HAP-1 (cell line): ENCODE results near the gene PCYT1B.
A peak's percentile ranks its signal among the peaks of the same experiment; 100 is the strongest.

Experiments
- DNase-seq, 2 experiments: peaks; one replicate each; pipeline ENCODE4 v3.0.0-alpha.2; 2016 to 2020; ENCODE audit warnings: low spot score in 2 of 2
- H3K27me3 ChIP-seq: fragments of 250-450 bp; sonication (Bioruptor Pico); 2 replicates; pipeline ENCODE4 v1.5.1; 2020; ENCODE audit warnings: low read depth, mild to moderate bottlenecking, moderate library complexity
- H3K36me3 ChIP-seq: fragments of 250-450 bp; sonication (Bioruptor Pico); replicated peaks from 2 replicates; pipeline ENCODE4 v1.5.1; 2020; ENCODE audit warnings: mild to moderate bottlenecking
- H3K4me1 ChIP-seq: fragments of 250-450 bp; sonication (Bioruptor Pico); 2 replicates; pipeline ENCODE4 v1.5.1; 2020; ENCODE audit warnings: mild to moderate bottlenecking
- H3K4me3 ChIP-seq: fragments of 250-450 bp; sonication (Bioruptor Pico); 2 replicates; pipeline ENCODE4 v1.5.1; 2020; ENCODE audit warnings: mild to moderate bottlenecking, moderate library complexity
- H3K9me3 ChIP-seq: fragments of 250-450 bp; sonication (Bioruptor Pico); 2 replicates; pipeline ENCODE4 v1.5.1; 2020; ENCODE audit warnings: mild to moderate bottlenecking, moderate library complexity
- in situ Hi-C: fragments of 300-500 bp; cut with MboI; formaldehyde crosslinking; loops from 3 replicates; pipeline ENCODE4 v1.14.3; 2020; ENCODE audit warnings: low sequenced_read_pairs, inconsistent platforms, mixed read lengths

The PCYT1B gene

GRCh38 chrX:24603191-24603590, 44.0 kb downstream of the PCYT1B start:
- in situ Hi-C loops, result no loop called here
- H3K36me3 ChIP-seq, result no peaks in the 10 kb centered on the region; the same call in 1 of the 2 replicates
- DNase-seq, result no peak
- no peaks in the 10 kb centered on the region for H3K27me3 ChIP-seq
- no peaks in the 10 kb centered on the region for H3K9me3 ChIP-seq
- peaks cover 11% of the 10 kb centered on the region for H3K4me1 ChIP-seq
- no peak overlapping the region for H3K4me3 ChIP-seq

- Histone ChIP-seq H3K4me1 (peaks cover 2% of the 10 kb centered on the region), H3K4me3 (no peak overlapping the region), H3K36me3 (no peaks in the 10 kb centered on the region; the same call in 1 of the 2 replicates), H3K9me3 (no peaks in the 10 kb centered on the region), H3K27me3 (no peaks in the 10 kb centered on the region)
- in situ Hi-C loops, result no loop called here
- DNase-seq, result no peak
Observed at GRCh38 chrX:24601858-24602257, 45.3 kb downstream of the PCYT1B start.

GRCh38 chrX:24594501-24594900, 52.6 kb downstream of the PCYT1B start:
- Histone ChIP-seq H3K36me3 (no peaks in the 10 kb centered on the region), H3K4me1 (peaks cover 11% of the 10 kb centered on the region), H3K4me3 (no peak overlapping the region), H3K9me3 (no peaks in the 10 kb centered on the region), H3K27me3 (no peaks in the 10 kb centered on the region)
- in situ Hi-C loops, result no loop called here
- DNase-seq, result no peak

GRCh38 chrX:24590111-24590510, 57.0 kb downstream of the PCYT1B start:
- in situ Hi-C loops, result no loop called here
- peak; percentile 70 to 93 for DNase-seq
- H3K4me1 ChIP-seq, result peaks cover 19% of the 10 kb centered on the region

GRCh38 chrX:24577091-24577490, 70.1 kb downstream of the PCYT1B start:
- H3K4me1 ChIP-seq, result peaks cover 14% of the 10 kb centered on the region
- no peak for DNase-seq
- in situ Hi-C loops, result no loop called here
- H3K4me3 ChIP-seq, result no peak overlapping the region
- H3K36me3 ChIP-seq, result no peaks in the 10 kb centered on the region
- no peaks in the 10 kb centered on the region for H3K27me3 ChIP-seq
- H3K9me3 ChIP-seq, result no peaks in the 10 kb centered on the region

More at GRCh38 chrX:24590111-24590510, 57.0 kb downstream of the PCYT1B start:
- H3K9me3 ChIP-seq, result no peaks in the 10 kb centered on the region
- H3K4me3 ChIP-seq, result no peak overlapping the region
- H3K36me3 ChIP-seq, result no peaks in the 10 kb centered on the region
- no peaks in the 10 kb centered on the region for H3K27me3 ChIP-seq

- Histone ChIP-seq H3K4me3 (no peak overlapping the region), H3K4me1 (peaks cover 14% of the 10 kb centered on the region), H3K36me3 (no peaks in the 10 kb centered on the region), H3K9me3 (no peaks in the 10 kb centered on the region), H3K27me3 (no peaks in the 10 kb centered on the region)
- peak; percentile 20 to 93 for DNase-seq
- in situ Hi-C loops, result no loop called here
Observed at GRCh38 chrX:24575496-24575895, 71.7 kb downstream of the PCYT1B start.

- peaks cover 14% of the 10 kb centered on the region for H3K4me1 ChIP-seq
- H3K27me3 ChIP-seq, result no peaks in the 10 kb centered on the region
- DNase-seq, result no peak
- H3K9me3 ChIP-seq, result no peaks in the 10 kb centered on the region
- no peaks in the 10 kb centered on the region for H3K36me3 ChIP-seq
- no peak overlapping the region for H3K4me3 ChIP-seq
- in situ Hi-C loops, result no loop called here
Observed at GRCh38 chrX:24574743-24575142, 72.4 kb downstream of the PCYT1B start.

- DNase-seq, result peak; percentile 25 to 43
- Histone ChIP-seq H3K9me3 (no peaks in the 10 kb centered on the region), H3K4me3 (no peak overlapping the region), H3K36me3 (no peaks in the 10 kb centered on the region), H3K27me3 (no peaks in the 10 kb centered on the region), H3K4me1 (peaks cover 9% of the 10 kb centered on the region)
- in situ Hi-C loops, result no loop called here
Observed at GRCh38 chrX:24567169-24567568, 80.0 kb downstream of the PCYT1B start.

GRCh38 chrX:24566240-24566639, 80.9 kb downstream of the PCYT1B start:
- no peaks in the 10 kb centered on the region for H3K36me3 ChIP-seq
- peaks cover 9% of the 10 kb centered on the region for H3K4me1 ChIP-seq
- in situ Hi-C loops, result no loop called here
- no peaks in the 10 kb centered on the region for H3K9me3 ChIP-seq
- no peak overlapping the region for H3K4me3 ChIP-seq
- no peaks in the 10 kb centered on the region for H3K27me3 ChIP-seq
- DNase-seq, result no peak

- H3K36me3 ChIP-seq, result no peaks in the 10 kb centered on the region
- DNase-seq, result no peak
Observed at GRCh38 chrX:24563291-24564010, 83.7 kb downstream of the PCYT1B start.

GRCh38 chrX:24561121-24561520, 86.0 kb downstream of the PCYT1B start:
- Histone ChIP-seq H3K27me3 (no peaks in the 10 kb centered on the region), H3K36me3 (no peaks in the 10 kb centered on the region), H3K9me3 (no peaks in the 10 kb centered on the region), H3K4me3 (no peak overlapping the region), H3K4me1 (no peaks in the 10 kb centered on the region)
- in situ Hi-C loops, result no loop called here
- DNase-seq, result peak; percentile 29 to 49

More at GRCh38 chrX:24563291-24564010, 83.7 kb downstream of the PCYT1B start:
- Histone ChIP-seq H3K9me3 (no peaks in the 10 kb centered on the region), H3K4me1 (peaks cover 9% of the 10 kb centered on the region), H3K27me3 (no peaks in the 10 kb centered on the region), H3K4me3 (no peak overlapping the region)
- in situ Hi-C loops, result no loop called here

GRCh38 chrX:24553011-24553410, 94.1 kb downstream of the PCYT1B start:
- DNase-seq, result no peak
- Histone ChIP-seq H3K36me3 (no peaks in the 10 kb centered on the region), H3K4me3 (no peak overlapping the region), H3K9me3 (no peaks in the 10 kb centered on the region), H3K4me1 (peaks cover 18% of the 10 kb centered on the region), H3K27me3 (no peaks in the 10 kb centered on the region)
- in situ Hi-C loops, result no loop called here

- in situ Hi-C loops, result no loop called here
- no peaks in the 10 kb centered on the region for H3K27me3 ChIP-seq
- no peak overlapping the region for H3K4me3 ChIP-seq
- no peak for DNase-seq
- no peaks in the 10 kb centered on the region for H3K9me3 ChIP-seq
- H3K36me3 ChIP-seq, result no peaks in the 10 kb centered on the region
- peaks cover 30% of the 10 kb centered on the region for H3K4me1 ChIP-seq
Observed at GRCh38 chrX:24550166-24550565, 97.0 kb downstream of the PCYT1B start.

- Histone ChIP-seq H3K27me3 (no peaks in the 10 kb centered on the region), H3K4me3 (no peak overlapping the region), H3K9me3 (no peaks in the 10 kb centered on the region), H3K4me1 (peaks cover 30% of the 10 kb centered on the region), H3K36me3 (no peaks in the 10 kb centered on the region)
- peak in 1 of 2 experiments; percentile 90 for DNase-seq
- in situ Hi-C loops, result no loop called here
Observed at GRCh38 chrX:24547961-24548360, 99.2 kb downstream of the PCYT1B start.

GRCh38 chrX:24542756-24543155, 104.4 kb downstream of the PCYT1B start:
- in situ Hi-C loops, result no loop called here
- H3K4me3 ChIP-seq, result no peak overlapping the region
- no peak for DNase-seq
- no peaks in the 10 kb centered on the region for H3K36me3 ChIP-seq
- no peaks in the 10 kb centered on the region for H3K9me3 ChIP-seq
- H3K27me3 ChIP-seq, result no peaks in the 10 kb centered on the region
- peaks cover 10% of the 10 kb centered on the region for H3K4me1 ChIP-seq
